Suprapubic skin (tissue), 4 donors: ENCODE data around the gene FBN1.

Source experiments
- CTCF ChIP-seq, 2 donors: fragments of 200-600 bp in 1 of 2; fragments of 450-650 bp in 1 of 2; sonication (generic) in 1 of 2; IDR thresholded peaks; one replicate each; pipeline ENCODE4 v1.5.1; 2016 to 2019; ENCODE audit warnings: antibody characterized with exemption in 2 of 2, mild to moderate bottlenecking in 1 of 2, moderate library complexity in 1 of 2
- EP300 ChIP-seq: sonication (generic); formaldehyde crosslinking; IDR thresholded peaks from one replicate; pipeline ENCODE4 v1.6.1; 2017; ENCODE audit warnings: antibody characterized with exemption
- POLR2A ChIP-seq, 2 donors: fragments of 450-650 bp; IDR thresholded peaks; one replicate each; pipeline ENCODE4 v1.6.1; 2017; ENCODE audit warnings: antibody characterized with exemption in 2 of 2, mild to moderate bottlenecking in 2 of 2, moderate library complexity in 2 of 2
- POLR2AphosphoS5 ChIP-seq, 3 donors: sonication (generic); formaldehyde crosslinking; IDR thresholded peaks; one replicate each; pipeline ENCODE4 v1.6.1; 2017; ENCODE audit warnings: antibody characterized with exemption in 3 of 3

GRCh38 chr15:48370460-48370859 is 275.0 kb downstream of the FBN1 start:
- TF ChIP-seq POLR2A (IDR thresholded peaks at IDR 0.05) (no peak), CTCF (IDR thresholded peaks at IDR 0.05) (no peak), EP300 (no peak), POLR2AphosphoS5 (IDR thresholded peaks at IDR 0.05) (no peak)
